HepG2 (cell line): Measurements from ENCODE around the gene RPS6KA2.

ENCODE experiments used
- YY1 ChIP-seq: IDR thresholded peaks from 2 replicates; pipeline ENCODE4 v1.6.1; 2011; ENCODE audit warnings: low read length, low read depth, moderate library complexity, mild to moderate bottlenecking; ENCODE audit not compliant: insufficient read depth, insufficient replicate concordance
- ZBTB25 ChIP-seq: IDR thresholded peaks from 2 replicates; pipeline ENCODE4 v1.6.1; 2018; ENCODE audit warnings: missing genetic modification reagents
- ZNF850 ChIP-seq: sonication (generic); formaldehyde crosslinking; conservative IDR thresholded peaks from 2 replicates; pipeline ENCODE4 v1.9.0; 2021; ENCODE audit warnings: mild to moderate bottlenecking, missing genetic modification reagents

GRCh38 chr6:166644681-166645080, 17.6 kb upstream of the RPS6KA2 start:
- TF ChIP-seq YY1 = no peak
- TF ChIP-seq ZBTB25 (CRISPR knock-in tag) = no peak
- TF ChIP-seq ZNF850 = no peak
